Measurements from ENCODE around the gene MR1.

- TF ChIP-seq CTCF (optimal IDR thresholded peaks at IDR 0.05 in 1 of 3, IDR thresholded peaks at IDR 0.05 in 1 of 3, conservative IDR thresholded peaks at IDR 0.05 in 1 of 3; ENCODE audit: extremely low read depth in 1 of 3, insufficient read depth in 2 of 3, low read length in 3 of 3), result no peak
- no peak for TF ChIP-seq EZH2 (IDR thresholded peaks at IDR 0.05; ENCODE audit: low read length)
Observed at GRCh38 chr1:181043025-181043888, 9.5 kb downstream of the MR1 start.
